AG09309 (cell line): ENCODE data around the gene HAPLN2.

ENCODE experiments used
- DNase-seq: peaks from one replicate; pipeline ENCODE4 v3.0.0-alpha.2; 2010; ENCODE audit warnings: low read depth
- H3K4me3 ChIP-seq: 2 replicates; pipeline ENCODE4 v1.5.1; 2011; ENCODE audit warnings: mild to moderate bottlenecking, low read depth, low read length, moderate library complexity; ENCODE audit not compliant: control insufficient read depth
- TF ChIP-seq, protein P1 (sequence below): IDR thresholded peaks from 2 replicates; pipeline ENCODE4 v1.5.1; 2011; ENCODE audit warnings: mild to moderate bottlenecking, low read depth, low read length, inconsistent platforms; ENCODE audit not compliant: insufficient read depth, control insufficient read depth; ENCODE audit errors: missing control alignments

The HAPLN2 gene

DNA sequence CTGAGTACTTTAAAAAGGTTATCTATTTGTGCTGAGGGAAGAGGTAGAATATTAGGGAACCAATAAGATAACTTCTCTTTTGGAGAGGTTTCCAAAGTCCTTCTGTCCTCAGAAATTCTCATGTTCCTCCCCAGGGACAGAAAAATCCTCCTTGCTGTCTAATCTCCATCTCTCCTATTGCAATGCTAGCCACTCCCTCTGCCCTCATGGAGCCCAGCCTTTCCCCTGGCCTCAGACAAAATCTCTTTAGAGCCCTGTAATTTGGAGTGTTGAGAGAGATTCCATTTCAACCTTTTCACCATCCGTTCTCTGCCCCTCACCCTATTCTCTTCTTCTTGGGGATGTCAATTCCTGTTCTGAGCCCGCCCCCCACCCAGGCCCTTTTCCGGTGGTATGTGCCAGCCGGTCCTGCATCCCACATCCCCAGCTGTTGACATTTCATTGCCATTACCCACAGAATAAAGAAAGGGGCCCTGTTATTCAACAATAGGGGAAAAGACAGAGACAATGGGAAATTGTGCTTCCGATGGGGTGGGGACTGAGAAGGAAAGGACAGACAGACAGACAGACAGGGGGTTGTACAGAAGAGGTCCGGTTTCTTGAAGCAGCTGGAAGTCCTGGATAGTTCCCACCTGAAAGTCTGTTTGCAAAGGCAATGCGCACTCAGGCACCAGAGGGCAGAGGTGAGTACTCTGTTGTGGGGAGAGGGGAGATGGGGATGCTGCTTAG lies at the start of gene HAPLN2:
HAPLN2 (plus strand) TSS at position 563 of the 729 bp plus-strand sequence. CDS start 4,076 bp downstream, outside the sequence.
- TF ChIP-seq, protein P1, sequence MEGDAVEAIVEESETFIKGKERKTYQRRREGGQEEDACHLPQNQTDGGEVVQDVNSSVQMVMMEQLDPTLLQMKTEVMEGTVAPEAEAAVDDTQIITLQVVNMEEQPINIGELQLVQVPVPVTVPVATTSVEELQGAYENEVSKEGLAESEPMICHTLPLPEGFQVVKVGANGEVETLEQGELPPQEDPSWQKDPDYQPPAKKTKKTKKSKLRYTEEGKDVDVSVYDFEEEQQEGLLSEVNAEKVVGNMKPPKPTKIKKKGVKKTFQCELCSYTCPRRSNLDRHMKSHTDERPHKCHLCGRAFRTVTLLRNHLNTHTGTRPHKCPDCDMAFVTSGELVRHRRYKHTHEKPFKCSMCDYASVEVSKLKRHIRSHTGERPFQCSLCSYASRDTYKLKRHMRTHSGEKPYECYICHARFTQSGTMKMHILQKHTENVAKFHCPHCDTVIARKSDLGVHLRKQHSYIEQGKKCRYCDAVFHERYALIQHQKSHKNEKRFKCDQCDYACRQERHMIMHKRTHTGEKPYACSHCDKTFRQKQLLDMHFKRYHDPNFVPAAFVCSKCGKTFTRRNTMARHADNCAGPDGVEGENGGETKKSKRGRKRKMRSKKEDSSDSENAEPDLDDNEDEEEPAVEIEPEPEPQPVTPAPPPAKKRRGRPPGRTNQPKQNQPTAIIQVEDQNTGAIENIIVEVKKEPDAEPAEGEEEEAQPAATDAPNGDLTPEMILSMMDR: peak; percentile 37
- no peak for DNase-seq

DNA sequence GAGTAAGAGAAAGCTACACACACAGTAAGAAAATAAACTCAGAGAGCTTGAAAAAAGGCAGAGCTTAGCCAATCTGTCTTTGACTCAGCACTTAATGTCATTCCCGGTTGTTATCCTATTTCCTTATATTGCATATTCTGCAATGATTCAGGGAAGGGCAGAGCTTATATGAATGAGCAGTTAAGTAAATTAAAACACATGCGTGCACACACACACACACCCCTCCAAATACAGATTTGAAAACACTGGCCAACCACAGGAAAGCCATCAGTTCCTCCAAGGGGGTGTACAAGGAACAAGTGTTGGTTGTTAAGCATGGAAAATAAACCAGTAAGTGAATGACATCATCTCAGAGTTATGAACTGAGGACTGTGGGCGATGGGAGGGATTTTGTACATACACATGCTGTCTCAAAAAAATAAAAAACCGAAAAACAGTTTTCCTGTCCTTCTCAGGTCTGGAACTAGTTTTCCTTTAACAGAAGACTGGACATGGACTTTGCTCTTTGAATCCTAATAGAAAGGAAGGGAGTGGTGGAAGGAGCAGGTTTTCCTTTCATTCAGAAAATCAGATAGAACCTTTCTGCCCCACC lies 47.9 kb upstream of the HAPLN2 start:
- TF ChIP-seq, protein P1: no peak
- peak overlapping the region; percentile 79 for H3K4me3 ChIP-seq
- peak; percentile 76 for DNase-seq

More for the DNA sequence above, at the start of gene HAPLN2:
- no peak within 1 kb of the TSS for H3K4me3 ChIP-seq

DNA sequence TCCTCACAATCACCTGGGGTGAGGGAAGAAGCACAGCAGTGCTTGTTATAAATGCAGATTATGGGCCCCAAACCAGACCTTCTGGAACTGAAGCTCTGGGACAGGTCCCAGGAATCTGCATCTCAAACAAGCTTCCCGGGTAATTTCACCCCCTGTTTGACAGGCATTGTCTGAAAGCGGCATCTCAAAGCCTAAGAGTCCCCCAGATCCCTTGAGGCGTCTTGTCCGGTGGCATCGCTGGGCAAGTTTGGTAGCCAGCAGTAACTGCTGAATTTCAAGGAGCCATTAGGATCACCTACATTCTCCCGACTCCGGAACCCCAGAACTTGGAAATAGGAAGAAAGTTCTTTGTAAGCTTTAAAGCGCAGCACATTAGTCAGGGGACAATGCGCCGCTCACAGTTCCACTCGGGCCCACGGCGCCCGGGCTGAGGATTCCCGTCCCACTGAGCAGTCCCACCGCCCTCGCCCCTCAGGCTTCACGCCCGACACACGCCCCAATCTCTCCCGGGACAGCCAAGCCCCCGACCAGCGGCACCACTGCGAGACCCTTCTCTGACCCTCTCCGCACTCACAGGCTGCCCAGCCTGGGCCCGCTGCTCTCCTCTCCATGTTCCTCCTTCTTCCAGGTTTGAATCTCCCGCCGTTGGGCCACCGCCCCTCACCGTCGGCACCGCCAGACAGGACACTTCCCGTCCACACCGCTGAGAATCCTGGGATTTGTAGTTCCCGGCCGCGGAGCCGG lies 47.1 kb upstream of the HAPLN2 start, which contains the start of gene IQGAP3:
IQGAP3 (minus strand) TSS at position 647 of the 744 bp plus-strand sequence; CDS start at position 611, 36 bp downstream.
- H3K4me3 ChIP-seq: peak within 1 kb of the TSS; percentile 79
- DNase-seq: peak; percentile 14
- TF ChIP-seq, protein P1: no peak

DNA sequence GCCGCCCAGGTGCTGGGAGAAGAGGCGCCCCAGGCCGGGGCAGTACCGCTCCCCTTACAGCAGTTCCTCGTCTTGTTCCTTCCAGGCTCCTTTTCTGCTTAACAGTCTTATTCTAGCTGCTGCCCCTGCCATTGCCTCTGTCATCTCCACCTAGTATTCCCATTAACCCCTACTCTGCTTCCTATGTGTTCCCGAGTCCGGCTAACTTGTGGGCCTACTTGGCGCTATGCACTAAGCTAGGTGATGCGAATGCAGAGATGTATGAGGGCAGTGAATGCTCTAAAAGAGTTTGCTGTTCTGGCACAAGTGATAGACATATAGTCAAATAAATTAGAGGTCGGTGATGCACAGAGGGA lies 46.6 kb upstream of the HAPLN2 start:
- no peak for DNase-seq
- peak overlapping the region; percentile 79 for H3K4me3 ChIP-seq
- TF ChIP-seq, protein P1: no peak

DNA sequence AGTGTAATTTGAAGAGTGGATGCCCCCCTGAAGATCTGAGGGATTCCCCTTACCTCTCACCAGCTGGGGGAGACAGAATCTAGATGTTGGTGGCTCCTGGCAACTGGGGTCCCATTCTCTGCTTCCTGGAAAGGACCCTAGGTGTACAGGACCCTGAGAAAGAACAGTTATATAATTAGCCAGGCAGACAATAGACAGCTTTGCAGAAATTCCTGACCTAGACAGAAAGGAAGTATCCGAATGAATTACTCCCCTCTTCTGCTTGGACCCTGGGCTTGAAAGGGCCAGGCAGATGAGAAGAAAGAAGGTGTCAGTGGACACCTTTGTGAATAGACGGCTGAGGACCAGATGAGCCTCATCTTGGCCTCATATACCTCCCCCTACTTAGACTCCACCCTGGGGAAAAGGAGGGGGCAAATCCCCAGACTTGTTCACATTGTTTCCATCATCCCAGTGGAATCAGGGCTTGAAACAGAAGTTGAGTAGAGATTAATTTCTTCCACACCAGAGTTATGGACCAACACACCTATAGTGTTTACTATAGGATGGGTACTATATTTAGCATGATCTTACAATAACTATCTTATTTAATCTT lies 45.1 kb upstream of the HAPLN2 start:
- no peak overlapping the region for H3K4me3 ChIP-seq
- TF ChIP-seq, protein P1: no peak
- no peak for DNase-seq

DNA sequence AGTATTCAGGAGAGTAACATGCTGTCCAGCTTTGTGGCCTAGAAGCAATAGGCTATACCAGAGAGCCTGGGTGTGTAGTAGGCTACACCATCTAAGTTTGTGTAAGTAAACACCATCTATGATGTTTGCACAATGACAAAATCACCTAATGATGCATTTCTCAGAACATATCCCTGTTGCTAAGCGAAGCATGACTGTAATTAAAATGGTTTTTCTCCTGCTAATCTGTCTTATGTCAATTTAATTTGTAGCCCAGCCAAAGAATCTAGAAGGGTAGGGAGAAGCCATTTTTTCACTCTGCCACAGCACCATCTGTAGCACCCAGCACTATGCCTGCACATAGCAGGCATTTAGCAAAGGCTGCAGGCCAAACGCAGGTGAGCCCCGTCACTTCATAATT lies 41.7 kb upstream of the HAPLN2 start:
- TF ChIP-seq, protein P1: no peak
- no peak for DNase-seq
- H3K4me3 ChIP-seq: no peak overlapping the region
